ENCODE results near the gene MTA2. TPM values are rescaled to one million over a fixed set of nuclear protein-coding genes. Genes with fewer than 3 reads are reported as not detected.

The MTA2 gene
- polyA plus RNA-seq, 1 donor from 2014 or later = 130 TPM

DNA sequence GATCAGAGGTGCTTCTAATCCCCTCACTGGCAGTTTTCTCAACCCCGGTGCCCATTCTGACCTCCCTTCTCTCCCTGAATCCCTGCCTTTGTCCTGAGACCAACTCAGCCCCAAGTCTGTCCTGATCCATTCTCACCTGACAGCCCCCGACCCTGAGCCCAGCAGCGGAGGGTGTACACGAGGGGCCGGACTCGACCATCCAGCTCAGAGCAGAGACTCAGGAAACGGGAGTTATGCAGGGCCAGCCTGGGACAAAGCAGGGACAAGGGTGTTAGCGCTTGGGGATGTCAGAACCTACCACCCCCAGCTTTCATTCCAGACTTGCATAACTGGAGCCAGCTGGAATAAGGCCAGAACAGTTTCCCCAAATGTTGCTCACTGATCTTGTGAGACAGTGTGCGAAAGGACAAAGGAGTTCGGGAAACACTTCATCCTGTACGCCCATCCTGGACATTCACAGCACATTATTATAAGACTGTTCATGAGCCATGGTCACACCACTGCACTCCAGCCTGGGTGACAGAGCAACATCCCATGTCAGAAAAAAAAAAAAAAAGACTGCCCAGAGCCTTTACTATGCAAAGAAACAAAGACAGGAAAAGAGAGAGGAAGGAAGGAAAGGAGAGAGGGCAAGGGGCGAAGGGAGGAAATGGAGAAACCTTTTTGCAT lies 24.5 kb downstream of the MTA2 start:
- Histone ChIP-seq H3K9ac (ENCODE audit: low read length) (no peak overlapping the region), H3K79me2 (replicated peaks; ENCODE audit: insufficient read depth, low read length) (peaks cover 14% of the 10 kb centered on the region), H3K27ac (ENCODE audit: low read length) (no peak overlapping the region), H3K4me3 (ENCODE audit: low read length) (no peak overlapping the region), H2AFZ (ENCODE audit: low read depth, low read length) (no peak overlapping the region), H3K4me2 (ENCODE audit: low read length) (no peak overlapping the region), H3F3A (ENCODE audit: insufficient read depth, low read length, poor library complexity, severe bottlenecking) (no peaks in the 10 kb centered on the region), H3K36me3 (ENCODE audit: insufficient read depth, low read length) (no peaks in the 10 kb centered on the region), H3K9me2 (ENCODE audit: insufficient read depth, low read length) (no peaks in the 10 kb centered on the region), H3K9me3 (ENCODE audit: low read length) (no peaks in the 10 kb centered on the region), H3K27me3 (ENCODE audit: insufficient read depth, low read depth, low read length) (no peaks in the 10 kb centered on the region), H4K20me1 (ENCODE audit: insufficient read depth) (no peaks in the 10 kb centered on the region)
- TF ChIP-seq EZH2 (IDR thresholded peaks at IDR 0.05; ENCODE audit: borderline replicate concordance, insufficient read depth, low read length, poor library complexity, severe bottlenecking) = no peak
- no peak for TF ChIP-seq TAF1 (IDR thresholded peaks at IDR 0.05; ENCODE audit: low read depth)
- TF ChIP-seq, protein P1, sequence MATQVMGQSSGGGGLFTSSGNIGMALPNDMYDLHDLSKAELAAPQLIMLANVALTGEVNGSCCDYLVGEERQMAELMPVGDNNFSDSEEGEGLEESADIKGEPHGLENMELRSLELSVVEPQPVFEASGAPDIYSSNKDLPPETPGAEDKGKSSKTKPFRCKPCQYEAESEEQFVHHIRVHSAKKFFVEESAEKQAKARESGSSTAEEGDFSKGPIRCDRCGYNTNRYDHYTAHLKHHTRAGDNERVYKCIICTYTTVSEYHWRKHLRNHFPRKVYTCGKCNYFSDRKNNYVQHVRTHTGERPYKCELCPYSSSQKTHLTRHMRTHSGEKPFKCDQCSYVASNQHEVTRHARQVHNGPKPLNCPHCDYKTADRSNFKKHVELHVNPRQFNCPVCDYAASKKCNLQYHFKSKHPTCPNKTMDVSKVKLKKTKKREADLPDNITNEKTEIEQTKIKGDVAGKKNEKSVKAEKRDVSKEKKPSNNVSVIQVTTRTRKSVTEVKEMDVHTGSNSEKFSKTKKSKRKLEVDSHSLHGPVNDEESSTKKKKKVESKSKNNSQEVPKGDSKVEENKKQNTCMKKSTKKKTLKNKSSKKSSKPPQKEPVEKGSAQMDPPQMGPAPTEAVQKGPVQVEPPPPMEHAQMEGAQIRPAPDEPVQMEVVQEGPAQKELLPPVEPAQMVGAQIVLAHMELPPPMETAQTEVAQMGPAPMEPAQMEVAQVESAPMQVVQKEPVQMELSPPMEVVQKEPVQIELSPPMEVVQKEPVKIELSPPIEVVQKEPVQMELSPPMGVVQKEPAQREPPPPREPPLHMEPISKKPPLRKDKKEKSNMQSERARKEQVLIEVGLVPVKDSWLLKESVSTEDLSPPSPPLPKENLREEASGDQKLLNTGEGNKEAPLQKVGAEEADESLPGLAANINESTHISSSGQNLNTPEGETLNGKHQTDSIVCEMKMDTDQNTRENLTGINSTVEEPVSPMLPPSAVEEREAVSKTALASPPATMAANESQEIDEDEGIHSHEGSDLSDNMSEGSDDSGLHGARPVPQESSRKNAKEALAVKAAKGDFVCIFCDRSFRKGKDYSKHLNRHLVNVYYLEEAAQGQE (IDR thresholded peaks at IDR 0.05; ENCODE audit: borderline replicate concordance) = no peak
- TF ChIP-seq POLR2AphosphoS5 (IDR thresholded peaks at IDR 0.05) = no peak
- no peak for TF ChIP-seq EP300 (conservative IDR thresholded peaks at IDR 0.05; ENCODE audit: poor library complexity, severe bottlenecking)
- no peak for TF ChIP-seq RAD21 (conservative IDR thresholded peaks at IDR 0.05)
- no peak for TF ChIP-seq MXI1 (conservative IDR thresholded peaks at IDR 0.05; ENCODE audit: poor library complexity, severe bottlenecking)
- TF ChIP-seq CTCF (IDR thresholded peaks at IDR 0.05; ENCODE audit: poor library complexity, severe bottlenecking) = no peak
- TF ChIP-seq SMC3 (conservative IDR thresholded peaks at IDR 0.05; ENCODE audit: poor library complexity) = no peak

DNA sequence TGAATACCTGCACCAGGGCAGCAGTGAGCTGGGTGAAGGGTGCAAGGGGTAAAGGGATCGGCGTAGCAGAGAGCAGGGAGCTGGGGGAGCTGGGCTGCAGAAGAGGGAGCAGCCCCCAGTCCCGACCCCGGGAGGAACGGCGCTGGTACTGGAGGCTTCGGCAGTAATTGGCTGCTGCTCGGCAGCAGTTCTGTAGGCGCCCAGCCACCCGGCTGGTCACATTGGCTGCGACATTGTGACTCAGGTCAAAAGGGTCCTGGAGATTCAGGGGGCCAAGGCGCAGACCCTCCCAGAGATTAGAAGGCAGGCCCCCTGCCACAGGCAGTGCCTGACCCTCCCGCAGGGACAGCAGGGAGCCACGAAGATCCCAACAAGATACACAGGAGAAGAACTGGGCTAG lies 25.8 kb downstream of the MTA2 start:
- no peak overlapping the region for H3K9ac ChIP-seq (ENCODE audit: low read length)
- H3K36me3 ChIP-seq (ENCODE audit: insufficient read depth, low read length) = no peaks in the 10 kb centered on the region
- H3K79me2 ChIP-seq (replicated peaks; ENCODE audit: insufficient read depth, low read length) = peaks cover 26% of the 10 kb centered on the region
- H3K4me2 ChIP-seq (ENCODE audit: low read length) = no peak overlapping the region
- H4K20me1 ChIP-seq (ENCODE audit: insufficient read depth) = no peaks in the 10 kb centered on the region
- H3K27me3 ChIP-seq (ENCODE audit: insufficient read depth, low read depth, low read length) = no peaks in the 10 kb centered on the region
- no peaks in the 10 kb centered on the region for H3F3A ChIP-seq (ENCODE audit: insufficient read depth, low read length, poor library complexity, severe bottlenecking)
- H3K9me2 ChIP-seq (ENCODE audit: insufficient read depth, low read length) = no peaks in the 10 kb centered on the region
- H3K4me3 ChIP-seq (ENCODE audit: low read length) = no peak overlapping the region
- no peaks in the 10 kb centered on the region for H3K9me3 ChIP-seq (ENCODE audit: low read length)
- TF ChIP-seq, protein P1 (IDR thresholded peaks at IDR 0.05; ENCODE audit: borderline replicate concordance) = no peak
- TF ChIP-seq RAD21 (conservative IDR thresholded peaks at IDR 0.05) = no peak
- TF ChIP-seq MXI1 (conservative IDR thresholded peaks at IDR 0.05; ENCODE audit: poor library complexity, severe bottlenecking) = no peak
- no peak for TF ChIP-seq EZH2 (IDR thresholded peaks at IDR 0.05; ENCODE audit: borderline replicate concordance, insufficient read depth, low read length, poor library complexity, severe bottlenecking)
- no peak for TF ChIP-seq TAF1 (IDR thresholded peaks at IDR 0.05; ENCODE audit: low read depth)
- TF ChIP-seq SMC3 (conservative IDR thresholded peaks at IDR 0.05; ENCODE audit: poor library complexity) = no peak
- TF ChIP-seq CTCF (IDR thresholded peaks at IDR 0.05; ENCODE audit: poor library complexity, severe bottlenecking) = no peak
- TF ChIP-seq POLR2AphosphoS5 (IDR thresholded peaks at IDR 0.05) = no peak
- H3K27ac ChIP-seq (ENCODE audit: low read length) = no peak overlapping the region
- H2AFZ ChIP-seq (ENCODE audit: low read depth, low read length) = no peak overlapping the region
